Measurements from ENCODE around the gene PTPRT.

- no peak for TF ChIP-seq NFIC (IDR thresholded peaks at IDR 0.05; ENCODE audit: borderline replicate concordance)
- no peak for TF ChIP-seq CTCF (IDR thresholded peaks at IDR 0.05)
- TF ChIP-seq EP300 (IDR thresholded peaks at IDR 0.05; ENCODE audit: borderline replicate concordance in 1 of 2, low read depth in 1 of 2, low read length in 1 of 2), result no peak
- no peak for TF ChIP-seq POLR2AphosphoS5 (IDR thresholded peaks at IDR 0.05; ENCODE audit: low read depth, low read length)
- no peak for TF ChIP-seq EZH2phosphoT487 (IDR thresholded peaks at IDR 0.05; ENCODE audit: borderline replicate concordance, low read depth)
- no peak for TF ChIP-seq REST (IDR thresholded peaks at IDR 0.05; ENCODE audit: low read depth, low read length)
- TF ChIP-seq TAF1 (IDR thresholded peaks at IDR 0.05; ENCODE audit: borderline replicate concordance, low read depth, low read length), result no peak
- no peak for TF ChIP-seq YY1 (IDR thresholded peaks at IDR 0.05; ENCODE audit: low read depth)
- TF ChIP-seq RFX5 (IDR thresholded peaks at IDR 0.05; ENCODE audit: low read length), result no peak
- no peak for TF ChIP-seq FOXM1 (IDR thresholded peaks at IDR 0.05; ENCODE audit: low read depth)
- no peak for TF ChIP-seq RAD21 (IDR thresholded peaks at IDR 0.05; ENCODE audit: low read length)
Measured at GRCh38 chr20:42844751-42845150, 345.0 kb downstream of the PTPRT start.

Data from SK-N-SH (cell line).